Gastroesophageal sphincter (tissue), 4 donors: ENCODE data around the gene CCL22. TPM values are rescaled to one million over a fixed set of nuclear protein-coding genes. Genes with fewer than 3 reads are reported as not detected.

Source experiments
- ATAC-seq: fragments of 150-250 bp; one replicate; pipeline ENCODE4 v1.9.1; 2016; ENCODE audit warnings: mild to moderate bottlenecking, moderate library complexity
- H3K27ac ChIP-seq, 4 donors: fragments of 200-600 bp; sonication (generic) in 3 of 4; 1 replicate in 3 of 4; 2 replicates in 1 of 4; pipeline ENCODE4 v1.5.1; 2016 to 2019
- H3K27me3 ChIP-seq: fragments of 200-600 bp; sonication (generic); one replicate; pipeline ENCODE4 v1.5.1; 2019
- H3K36me3 ChIP-seq, 2 donors: fragments of 200-600 bp; sonication (generic); one replicate each; pipeline ENCODE4 v1.5.1; 2019; ENCODE audit warnings: control low read depth in 1 of 2
- H3K4me1 ChIP-seq, 3 donors: fragments of 200-600 bp; sonication (generic); 1 replicate in 2 of 3; 2 replicates in 1 of 3; pipeline ENCODE4 v1.5.1; 2016 to 2019; ENCODE audit warnings: control low read depth in 2 of 3
- H3K4me3 ChIP-seq, 2 donors: fragments of 200-600 bp; sonication (generic); one replicate each; pipeline ENCODE4 v1.5.1; 2019; ENCODE audit warnings: mild to moderate bottlenecking in 1 of 2, moderate library complexity in 1 of 2
- H3K9me3 ChIP-seq, 3 donors: fragments of 200-600 bp; sonication (generic); one replicate each; pipeline ENCODE4 v1.5.1; 2017 to 2019; ENCODE audit warnings: control low read depth in 2 of 3
- CTCF ChIP-seq, 4 experiments: fragments of 200-600 bp in 2 of 4; fragments of 450-650 bp in 2 of 4; sonication (generic) in 1 of 4; IDR thresholded peaks; one replicate each; pipeline ENCODE4 v1.5.1; 2017 to 2019; ENCODE audit warnings: antibody characterized with exemption in 4 of 4, mild to moderate bottlenecking in 2 of 4, moderate library complexity in 2 of 4
- EP300 ChIP-seq: sonication (generic); formaldehyde crosslinking; IDR thresholded peaks from one replicate; pipeline ENCODE4 v1.6.1; 2017; ENCODE audit warnings: antibody characterized with exemption, mild to moderate bottlenecking
- POLR2A ChIP-seq, 2 donors: fragments of 450-650 bp; IDR thresholded peaks; one replicate each; pipeline ENCODE4 v1.6.1; 2017; ENCODE audit warnings: antibody characterized with exemption in 2 of 2, mild to moderate bottlenecking in 2 of 2, moderate library complexity in 1 of 2
- POLR2AphosphoS5 ChIP-seq: sonication (generic); formaldehyde crosslinking; IDR thresholded peaks from one replicate; pipeline ENCODE4 v1.6.1; 2017; ENCODE audit warnings: antibody characterized with exemption
- WGBS, 2 donors: methylation state at CpG; one replicate each; pipeline ENCODE4 v1.1.5; 2018; ENCODE audit warnings: low coverage in 1 of 2; 5-methylcytosine and 5-hydroxymethylcytosine counted together
- small RNA-seq, 4 donors: library from RNA; depleted of rRNA; stranded (forward); fragments of <200 nt; gene quantifications; one replicate each; pipeline ENCODE3, GENCODE V24; 2016
- total RNA-seq, 4 donors: library from RNA; depleted of rRNA; stranded (reverse); fragments of >200 nt; gene quantifications; one replicate each; pipeline ENCODE4 v1.1.0, GENCODE V29; 2016

CCL22 gene
- total RNA-seq, 4 donors from 2014 or later: not detected

GRCh38 chr16:57412584-57412983 is 54.0 kb downstream of the CCL22 start:
- Histone ChIP-seq H3K27ac (no peak overlapping the region), H3K4me1 (peaks cover 0 to 25% (median 15%) of the 10 kb centered on the region in 3 donors), H3K36me3 (no peaks in the 10 kb centered on the region), H3K27me3 (no peaks in the 10 kb centered on the region), H3K9me3 (no peaks in the 10 kb centered on the region), H3K4me3 (no peak overlapping the region)
- TF ChIP-seq CTCF (IDR thresholded peaks at IDR 0.05) (no peak), EP300 (no peak)
- ATAC-seq: no peak
- whole genome bisulfite sequencing, 2 donors: 90 to 94% methylated on average over 2 of the region's 9 CpGs

- H3K36me3 ChIP-seq: no peaks in the 10 kb centered on the region
- no peaks in the 10 kb centered on the region for H3K27me3 ChIP-seq
- H3K27ac ChIP-seq: no peak overlapping the region
- peaks cover 0 to 32% (median 18%) of the 10 kb centered on the region in 3 donors for H3K4me1 ChIP-seq
- H3K9me3 ChIP-seq: no peaks in the 10 kb centered on the region
- TF ChIP-seq POLR2AphosphoS5: no peak
- ATAC-seq: no peak
- H3K4me3 ChIP-seq: no peak overlapping the region
- 59% methylated on average over 2 of the region's 5 CpGs; no CpG with 5 or more reads in 1 of the 2 donors for WGBS, 2 donors
These were observed 54.7 kb downstream of the CCL22 start for GRCh38 chr16:57413301-57413730.

GRCh38 chr16:57413733-57414132 is 55.1 kb downstream of the CCL22 start:
- no peak for ATAC-seq
- TF ChIP-seq EP300: no peak
- TF ChIP-seq CTCF (IDR thresholded peaks at IDR 0.05): no peak
- TF ChIP-seq POLR2AphosphoS5: no peak
- no peak for TF ChIP-seq POLR2A (IDR thresholded peaks at IDR 0.05)
- no peak overlapping the region for H3K4me3 ChIP-seq
- no peaks in the 10 kb centered on the region for H3K9me3 ChIP-seq
- 75% methylated on average over 3 of the region's 7 CpGs; no CpG with 5 or more reads in 1 of the 2 donors for WGBS, 2 donors
- peaks cover 0 to 36% (median 20%) of the 10 kb centered on the region in 3 donors for H3K4me1 ChIP-seq
- no peak overlapping the region for H3K27ac ChIP-seq
- H3K36me3 ChIP-seq: no peaks in the 10 kb centered on the region
- no peaks in the 10 kb centered on the region for H3K27me3 ChIP-seq

Small RNA genes lying within 50 kb of the gene (small RNA-seq; reads per million reads assigned to genes)
- gene AC108081.1: 0 reads per million in 4 donors

Other genes with a start within 250 kb of the CCL22 start
- 10 to 100 TPM; 54.9 to 80.7 (median 68.1) TPM for gene PSME3IP1, start 172.7 kb upstream of the CCL22 start, total RNA-seq
- gene RSPRY1, start 172.5 kb upstream of the CCL22 start, total RNA-seq: 10 to 100 TPM; 28.2 to 31.8 (median 29.5) TPM
- 10 to 100 TPM; 52.5 to 82.2 (median 75.8) TPM for gene ARL2BP, start 113.5 kb upstream of the CCL22 start, total RNA-seq
- 10 to 100 TPM in 1 of 4 donors, 1 to 10 TPM in 3; 1.7 to 11.4 (median 5.4) TPM for gene PLLP, start 74.1 kb upstream of the CCL22 start, total RNA-seq
- gene CX3CL1, start 13.7 kb downstream of the CCL22 start, total RNA-seq: 10 to 100 TPM; 18.6 to 45.8 (median 30.5) TPM
- gene CCL17, start 46.0 kb downstream of the CCL22 start, total RNA-seq: not detected
- gene CIAPIN1, start 88.6 kb downstream of the CCL22 start, total RNA-seq: 10 to 100 TPM; 19.1 to 32.4 (median 25.8) TPM
- 100 to 1,000 TPM in 1 of 4 donors, 10 to 100 TPM in 3; 45.0 to 122 (median 84.9) TPM for gene COQ9, start 88.7 kb downstream of the CCL22 start, total RNA-seq
- gene POLR2C, start 103.9 kb downstream of the CCL22 start, total RNA-seq: 100 to 1,000 TPM in 2 of 4 donors, 10 to 100 TPM in 2; 80.0 to 141 (median 100.0) TPM
- 10 to 100 TPM; 16.6 to 36.6 (median 26.6) TPM for gene DOK4, start 127.7 kb downstream of the CCL22 start, total RNA-seq
- gene CCDC102A, start 177.8 kb downstream of the CCL22 start, total RNA-seq: 10 to 100 TPM; 24.4 to 56.6 (median 35.7) TPM
- gene ADGRG5, start 183.9 kb downstream of the CCL22 start, total RNA-seq: under 1 TPM in 1 of 4 donors, not detected in 3; 0.40 TPM